H1 (cell line): ENCODE measurements around the gene PLXDC2. TPM values are rescaled to one million over a fixed set of nuclear protein-coding genes. Genes with fewer than 3 reads are reported as not detected.

ENCODE experiments used
- CTCF ChIA-PET: fragments of 300-600 bp; sonication (Branson Sonifier 250); formaldehyde crosslinking; loops from one replicate; lab custom pipeline; 2021; ENCODE audit not compliant: partially characterized antibody; lab: Charles Lee
- POLR2A ChIA-PET: fragments of 300-600 bp; sonication (Branson Sonifier 250); formaldehyde crosslinking; loops from one replicate; lab custom pipeline; 2021; ENCODE audit warnings: inconsistent platforms; ENCODE audit not compliant: partially characterized antibody; lab: Charles Lee
- DNase-seq, 2 experiments: peaks; one replicate each; pipeline versions ENCODE4 v3.0.0 to v3.0.0-alpha.2; 2010 to 2022; ENCODE audit warnings: low spot score in 2 of 2, low read depth in 1 of 2, mixed read lengths in 1 of 2
- FAIRE-seq: peaks from 2 replicates; lab custom pipeline; 2011; peaks lifted over from hg19 to GRCh38; lab: Jason Lieb, UNC
- H2AFZ ChIP-seq: 2 replicates; pipeline ENCODE4 v1.8.1; 2012; ENCODE audit warnings: low read length, inconsistent platforms
- H2AK5ac ChIP-seq: 2 replicates; pipeline ENCODE4 v1.6.1; 2013; ENCODE audit warnings: low read depth, low read length
- H2BK120ac ChIP-seq: replicated peaks from 2 replicates; pipeline ENCODE3; 2013; ENCODE audit warnings: low read depth, low read length, inconsistent platforms
- H2BK12ac ChIP-seq: 2 replicates; pipeline ENCODE4 v1.6.1; 2013; ENCODE audit warnings: low read depth, low read length
- H2BK15ac ChIP-seq: 2 replicates; pipeline ENCODE4 v1.6.1; 2013; ENCODE audit warnings: low read length
- H2BK20ac ChIP-seq: 2 replicates; pipeline ENCODE4 v1.6.1; 2013; ENCODE audit warnings: low read length
- H2BK5ac ChIP-seq: 2 replicates; pipeline ENCODE4 v1.6.1; 2013; ENCODE audit warnings: low read depth, low read length
- H3K14ac ChIP-seq: 2 replicates; pipeline ENCODE4 v1.6.1; 2013; ENCODE audit warnings: inconsistent platforms; ENCODE audit not compliant: insufficient read length
- H3K18ac ChIP-seq: 2 replicates; pipeline ENCODE4 v1.6.1; 2013; ENCODE audit warnings: low read length; ENCODE audit errors: extremely low read depth
- H3K23ac ChIP-seq: 2 replicates; pipeline ENCODE4 v1.6.1; 2013; ENCODE audit warnings: inconsistent platforms; ENCODE audit not compliant: insufficient read length
- H3K23me2 ChIP-seq: 2 replicates; pipeline ENCODE4 v1.6.1; 2013; ENCODE audit warnings: low read depth, low read length
- H3K27ac ChIP-seq: 2 replicates; pipeline ENCODE4 v1.6.1; 2011; ENCODE audit warnings: low read depth, low read length, inconsistent platforms
- H3K27me3 ChIP-seq, 4 experiments: replicated peaks in 1 of 4; 1 replicate in 1 of 4; 2 replicates in 3 of 4; pipeline versions ENCODE4 v1.6.1 to v1.8.1; 2011 to 2013; ENCODE audit warnings: low read length in 3 of 4, mild to moderate bottlenecking in 3 of 4, inconsistent platforms in 2 of 4, mixed read lengths in 2 of 4, moderate library complexity in 1 of 4; ENCODE audit not compliant: control insufficient read depth in 3 of 4, insufficient read depth in 3 of 4; ENCODE audit errors: extremely low read depth in 1 of 4
- H3K36me3 ChIP-seq, 4 experiments: 2 replicates each; pipeline versions ENCODE4 v1.6.1 to v1.8.1; 2011 to 2013; ENCODE audit warnings: mild to moderate bottlenecking in 4 of 4, low read length in 3 of 4, moderate library complexity in 2 of 4, control low read depth in 1 of 4, inconsistent platforms in 1 of 4; ENCODE audit not compliant: insufficient read depth in 4 of 4, control insufficient read depth in 2 of 4
- H3K4ac ChIP-seq: replicated peaks from 2 replicates; pipeline ENCODE3; 2013; ENCODE audit warnings: low read length, low read depth, mixed read lengths, inconsistent platforms; ENCODE audit not compliant: insufficient read length
- H3K4me1 ChIP-seq, 4 experiments: replicated peaks in 1 of 4; 1 replicate in 1 of 4; 2 replicates in 3 of 4; pipeline versions ENCODE4 v1.6.1 to v1.8.1; 2011 to 2013; ENCODE audit warnings: low read length in 3 of 4, inconsistent platforms in 2 of 4, mixed read lengths in 1 of 4; ENCODE audit not compliant: insufficient read depth in 4 of 4, control insufficient read depth in 3 of 4
- H3K4me2 ChIP-seq, 2 experiments: 2 replicates each; pipeline versions ENCODE4 v1.6.1 to v1.8.1; 2011 to 2013; ENCODE audit warnings: low read depth in 2 of 2, low read length in 2 of 2, control low read depth in 1 of 2, inconsistent platforms in 1 of 2, mild to moderate bottlenecking in 1 of 2; ENCODE audit not compliant: insufficient read depth in 1 of 2
- H3K4me3 ChIP-seq, 4 experiments: fragments of 200-600, 300-600 bp in 1 of 4; sonication (generic), shearing (Covaris generic), sonication (Bioruptor Twin) in 1 of 4; 2 replicates each; pipeline versions ENCODE4 v1.5.1 to v1.8.1; 2011 to 2016; ENCODE audit warnings: low read length in 4 of 4, low read depth in 3 of 4, control low read depth in 2 of 4, inconsistent platforms in 2 of 4, mild to moderate bottlenecking in 2 of 4, mixed read lengths in 1 of 4, moderate library complexity in 1 of 4; ENCODE audit not compliant: insufficient read depth in 2 of 4; ENCODE audit errors: extremely low read depth in 1 of 4
- H3K56ac ChIP-seq: replicated peaks from 2 replicates; pipeline ENCODE3; 2013; ENCODE audit warnings: low read depth, mild to moderate bottlenecking, mixed read lengths, low read length, inconsistent platforms; ENCODE audit not compliant: insufficient read length
- H3K79me1 ChIP-seq: 2 replicates; pipeline ENCODE4 v1.6.1; 2013; ENCODE audit warnings: low read depth, low read length, control low read depth
- H3K79me2 ChIP-seq, 2 experiments: 2 replicates each; pipeline versions ENCODE4 v1.6.1 to v1.8.1; 2012 to 2013; ENCODE audit warnings: low read length in 2 of 2, mild to moderate bottlenecking in 2 of 2, inconsistent platforms in 1 of 2; ENCODE audit not compliant: insufficient read depth in 2 of 2, control insufficient read depth in 1 of 2
- H3K9ac ChIP-seq, 4 experiments: replicated peaks in 1 of 4; 1 replicate in 1 of 4; 2 replicates in 3 of 4; pipeline versions ENCODE4 v1.6.1 to v1.8.1; 2011 to 2013; ENCODE audit warnings: low read depth in 3 of 4, low read length in 3 of 4, control low read depth in 2 of 4, mild to moderate bottlenecking in 2 of 4, moderate library complexity in 2 of 4, inconsistent platforms in 1 of 4; ENCODE audit errors: extremely low read depth in 1 of 4
- H3K9me3 ChIP-seq, 2 experiments: 2 replicates each; pipeline versions ENCODE4 v1.6.1 to v1.8.1; 2012 to 2013; ENCODE audit warnings: mild to moderate bottlenecking in 2 of 2, moderate library complexity in 2 of 2, control low read depth in 1 of 2, inconsistent platforms in 1 of 2, low read depth in 1 of 2, low read length in 1 of 2, mixed read lengths in 1 of 2; ENCODE audit not compliant: insufficient read depth in 2 of 2
- H4K20me1 ChIP-seq, 2 experiments: replicated peaks in 1 of 2; 2 replicates each; pipeline versions ENCODE3 to v1.8.1; 2011 to 2013; ENCODE audit warnings: inconsistent platforms in 2 of 2, low read length in 2 of 2, mild to moderate bottlenecking in 1 of 2; ENCODE audit not compliant: insufficient read depth in 2 of 2, control insufficient read depth in 1 of 2
- H4K5ac ChIP-seq: 2 replicates; pipeline ENCODE4 v1.6.1; 2013; ENCODE audit warnings: low read length, low read depth, mixed read lengths, inconsistent platforms; ENCODE audit not compliant: insufficient read length
- H4K8ac ChIP-seq: 2 replicates; pipeline ENCODE4 v1.8.0; 2013; ENCODE audit warnings: mild to moderate bottlenecking, moderate library complexity, low read length, inconsistent platforms; ENCODE audit not compliant: insufficient read depth; ENCODE audit errors: extremely low read depth
- H4K91ac ChIP-seq: replicated peaks from 2 replicates; pipeline ENCODE3; 2013; ENCODE audit warnings: low read length, mixed read lengths, inconsistent platforms; ENCODE audit not compliant: insufficient read length
- CTBP2 ChIP-seq: IDR thresholded peaks from 2 replicates; pipeline ENCODE4 v1.7.0; 2011; ENCODE audit warnings: borderline replicate concordance, mild to moderate bottlenecking, moderate library complexity, mixed read lengths, low read length; ENCODE audit not compliant: insufficient read depth, insufficient read length
- JUN ChIP-seq: IDR thresholded peaks from 2 replicates; pipeline ENCODE4 v1.6.1; 2011; ENCODE audit warnings: low read depth, mild to moderate bottlenecking, improper control_type of control experiment, low read length
- KDM4A ChIP-seq: IDR thresholded peaks from one replicate; pipeline ENCODE4 v1.7.1; 2012; ENCODE audit warnings: low read depth, mild to moderate bottlenecking, moderate library complexity, low read length, inconsistent platforms; ENCODE audit not compliant: severe bottlenecking
- PHF8 ChIP-seq: fragments of 200-600 bp; sonication (generic); conservative IDR thresholded peaks from 2 replicates; pipeline ENCODE4 v1.7.1; 2012; ENCODE audit warnings: low read depth, mild to moderate bottlenecking, inconsistent platforms, low read length, moderate library complexity
- SP4 ChIP-seq: IDR thresholded peaks from 2 replicates; pipeline ENCODE4 v1.6.1; 2012; ENCODE audit warnings: low read length, inconsistent platforms
- WGBS, 2 experiments: shearing (Covaris generic) in 1 of 2; methylation state at CpG; one replicate each; pipeline versions ENCODE4 v1.1.6 to v1.1.7; 2013 to 2015; ENCODE audit warnings: low lambda C conversion rate in 2 of 2, mixed read lengths in 2 of 2, inconsistent platforms in 1 of 2, low coverage in 1 of 2, missing lambda C conversion rate in 1 of 2; ENCODE audit not compliant: insufficient replicate concordance in 2 of 2, insufficient coverage in 1 of 2, insufficient read length in 1 of 2; ENCODE audit errors: extremely low coverage in 1 of 2, missing lambda C conversion rate in 1 of 2; 5-methylcytosine and 5-hydroxymethylcytosine counted together
- polyA plus RNA-seq, 7 experiments: library from polyadenylated mRNA; depleted of rRNA in 3 of 7; stranded (reverse) in 5 of 7; unstranded in 2 of 7; fragments of >200 nt in 5 of 7; fragments of 200-250 nt in 2 of 7; gene quantifications; 1 replicate in 5 of 7; 2 replicates in 1 of 7; 4 replicates in 1 of 7; pipeline versions ENCODE4 v1.2.1 to v1.2.3, GENCODE V29; 2011 to 2013; ENCODE audit warnings: missing spikeins in 2 of 7, mixed read lengths in 2 of 7
- total RNA-seq: library from RNA; stranded (reverse); fragmentation: NEBNext Ultra II Directional; extraction: Animal tissue kit (Norgen Biotek cat#: 25700); gene quantifications from 2 replicates; pipeline ENCODE4 v1.2.1, GENCODE V29; 2021
- TF ChIP-seq, protein P1 (sequence below): IDR thresholded peaks from 2 replicates; pipeline ENCODE4 v1.6.1; 2011; ENCODE audit warnings: low read depth, mild to moderate bottlenecking, low read length; ENCODE audit not compliant: insufficient read depth

Gene PLXDC2
- total and polyA plus RNA-seq, 2 of the 8 experiments (the other 6 are each of a cell fraction or from before 2014, with no cell fraction given): 23.0 to 40.5 TPM

- Histone ChIP-seq H2BK12ac (no peak overlapping the region), H3K9me3 (no peaks in the 10 kb centered on the region; a peak in 1 of 4 replicates), H3K4me1 (peaks cover 0 to 3% (median 1%) of the 10 kb centered on the region in 4 experiments; a peak in 3 of 7 replicates), H3K18ac (no peak overlapping the region), H3K9ac (no peak overlapping the region), H3K79me1 (no peaks in the 10 kb centered on the region), H4K5ac (no peak overlapping the region), H3K56ac (no peak overlapping the region), H4K8ac (no peak overlapping the region), H3K23me2 (no peaks in the 10 kb centered on the region), H4K91ac (no peak overlapping the region), H3K27me3 (no peaks in the 10 kb centered on the region), H3K36me3 (no peaks in the 10 kb centered on the region; a peak in 1 of 8 replicates), H2BK120ac (no peak overlapping the region), H2BK20ac (no peak overlapping the region), H3K4me2 (no peak overlapping the region), H3K79me2 (peaks cover 0 to 52% of the 10 kb centered on the region in 2 experiments; a peak in 2 of 4 replicates), H2BK15ac (no peak overlapping the region), H3K4ac (no peak overlapping the region), H3K23ac (no peak overlapping the region), H2AK5ac (no peak overlapping the region), H3K4me3 (no peak overlapping the region), H2AFZ (no peak overlapping the region), H3K14ac (no peak overlapping the region), H4K20me1 (no peaks in the 10 kb centered on the region), H2BK5ac (no peak overlapping the region), H3K27ac (no peak overlapping the region)
- POLR2A ChIA-PET: interaction anchor here (0.7 kb wide), 1 partner anchor 157 kb away, joined by 3 read pairs; no protein-coding TSS in a partner anchor
- CTCF ChIA-PET: interaction anchor here (1.7 kb wide), 1 partner anchor 9 kb away, joined by 4 read pairs; no protein-coding TSS in a partner anchor
- DNase-seq (no peak), FAIRE-seq (no peak)
- 94% methylated on average over 2 of the region's 2 CpGs; no CpG with 5 or more reads in 1 of the 2 experiments for WGBS, 2 experiments
- TF ChIP-seq PHF8 (no peak), CTBP2 (no peak), SP4 (no peak), JUN (no peak), KDM4A (no peak)
- TF ChIP-seq, protein P1, sequence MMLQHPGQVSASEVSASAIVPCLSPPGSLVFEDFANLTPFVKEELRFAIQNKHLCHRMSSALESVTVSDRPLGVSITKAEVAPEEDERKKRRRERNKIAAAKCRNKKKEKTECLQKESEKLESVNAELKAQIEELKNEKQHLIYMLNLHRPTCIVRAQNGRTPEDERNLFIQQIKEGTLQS: no peak
Measured at GRCh38 chr10:19974554-19974953, 158.3 kb downstream of the PLXDC2 start.
